GM23338 (cell line): ENCODE measurements around the gene SV2C. TPM values are rescaled to one million over a fixed set of nuclear protein-coding genes. Genes with fewer than 3 reads are reported as not detected.

Source experiments
- ATAC-seq: fragments of 200-7000 bp; cut with Tn5 transposase; 3 replicates; pipeline ENCODE4 v1.9.1; 2020
- DNase-seq: peaks from one replicate; pipeline ENCODE4 v3.0.0-alpha.2; 2015; ENCODE audit warnings: low spot score
- H2AFZ ChIP-seq: fragments of 200-600 bp; sonication (generic); 2 replicates; pipeline ENCODE4 v1.8.0; 2016; ENCODE audit warnings: antibody characterized with exemption, mild to moderate bottlenecking, moderate library complexity
- H3F3A ChIP-seq: fragments of 200-600 bp; sonication (generic); replicated peaks from 2 replicates; pipeline ENCODE4 v1.8.0; 2017; ENCODE audit warnings: antibody characterized with exemption, mixed run types, low read depth
- H3K27ac ChIP-seq: fragments of 200-600 bp; sonication (generic); 2 replicates; pipeline ENCODE4 v1.6.1; 2016; ENCODE audit warnings: low read depth
- H3K27me3 ChIP-seq: fragments of 200-600 bp; sonication (generic); 2 replicates; pipeline ENCODE4 v1.8.0; 2016; ENCODE audit warnings: mild to moderate bottlenecking, mixed run types, moderate library complexity; ENCODE audit not compliant: insufficient read depth
- H3K36me3 ChIP-seq: fragments of 200-600 bp; sonication (generic); 2 replicates; pipeline ENCODE4 v1.8.0; 2016; ENCODE audit warnings: mild to moderate bottlenecking; ENCODE audit not compliant: insufficient read depth
- H3K4me1 ChIP-seq: fragments of 200-600 bp; sonication (generic); 2 replicates; pipeline ENCODE4 v1.8.0; 2016; ENCODE audit warnings: mild to moderate bottlenecking, moderate library complexity; ENCODE audit not compliant: insufficient read depth
- H3K4me2 ChIP-seq: fragments of 200-600 bp; sonication (generic); 2 replicates; pipeline ENCODE4 v1.7.1; 2017; ENCODE audit warnings: mixed run types
- H3K4me3 ChIP-seq: fragments of 200-600 bp; sonication (generic); 2 replicates; pipeline ENCODE4 v1.6.1; 2016; ENCODE audit warnings: mixed run types
- H3K79me2 ChIP-seq: fragments of 200-600 bp; sonication (generic); replicated peaks from 2 replicates; pipeline ENCODE4 v1.8.0; 2017; ENCODE audit warnings: mild to moderate bottlenecking; ENCODE audit not compliant: insufficient read depth
- H3K9me2 ChIP-seq: fragments of 200-600 bp; sonication (generic); 2 replicates; pipeline ENCODE4 v1.8.0; 2017; ENCODE audit not compliant: insufficient read depth
- H4K20me1 ChIP-seq: fragments of 200-600 bp; sonication (generic); replicated peaks from 2 replicates; pipeline ENCODE4 v1.8.0; 2017; ENCODE audit warnings: mild to moderate bottlenecking; ENCODE audit not compliant: insufficient read depth
- H3K27ac Mint-ChIP-seq: 2 replicates; pipeline ENCODE4 v1.8.0; 2020; ENCODE audit warnings: inconsistent platforms, mild to moderate bottlenecking, moderate library complexity, mixed read lengths
- H3K27me3 Mint-ChIP-seq: 3 replicates; pipeline ENCODE4 v1.8.0; 2022; ENCODE audit warnings: low read depth, mild to moderate bottlenecking, moderate library complexity, mixed read lengths, inconsistent platforms; ENCODE audit not compliant: insufficient read depth, poor library complexity
- H3K36me3 Mint-ChIP-seq: 3 replicates; pipeline ENCODE4 v1.8.0; 2021; ENCODE audit warnings: low read depth, mild to moderate bottlenecking, inconsistent platforms, moderate library complexity, mixed read lengths
- H3K4me1 Mint-ChIP-seq: 3 replicates; pipeline ENCODE4 v1.8.0; 2020; ENCODE audit warnings: mild to moderate bottlenecking, inconsistent platforms, mixed read lengths
- H3K4me3 Mint-ChIP-seq: 3 replicates; pipeline ENCODE4 v1.8.0; 2021; ENCODE audit warnings: moderate library complexity, mild to moderate bottlenecking, inconsistent platforms, mixed read lengths
- H3K9me3 Mint-ChIP-seq: 3 replicates; pipeline ENCODE4 v1.8.0; 2020; ENCODE audit warnings: moderate library complexity, mild to moderate bottlenecking, inconsistent platforms, mixed read lengths
- CREB1 ChIP-seq: fragments of 250-450 bp; sonication (Bioruptor Pico); IDR thresholded peaks from 2 replicates; pipeline ENCODE4 v1.5.0; 2020; ENCODE audit warnings: low read depth, mild to moderate bottlenecking, moderate library complexity
- EZH2 ChIP-seq: fragments of 200-600 bp; sonication (generic); IDR thresholded peaks from one replicate; pipeline ENCODE4 v1.8.0; 2017; ENCODE audit warnings: antibody characterized with exemption, mild to moderate bottlenecking, low read depth; ENCODE audit not compliant: unreplicated experiment
- EZH2phosphoT487 ChIP-seq: fragments of 200-600 bp; sonication (generic); IDR thresholded peaks from one replicate; pipeline ENCODE4 v1.8.1; 2018; ENCODE audit warnings: antibody characterized with exemption; ENCODE audit not compliant: unreplicated experiment
- JUNB ChIP-seq: IDR thresholded peaks from one replicate; pipeline ENCODE4 v1.6.1; 2016; ENCODE audit warnings: antibody characterized with exemption; ENCODE audit not compliant: unreplicated experiment
- NANOG ChIP-seq: IDR thresholded peaks from 2 replicates; pipeline ENCODE4 v1.6.1; 2016; ENCODE audit warnings: antibody characterized with exemption, borderline replicate concordance
- POLR2AphosphoS5 ChIP-seq: IDR thresholded peaks from 2 replicates; pipeline ENCODE4 v1.6.1; 2016; ENCODE audit warnings: antibody characterized with exemption, low read depth
- polyA plus RNA-seq: library from polyadenylated mRNA; unstranded; fragments of >200 nt; fragmentation: Nextera tagmentation; extraction: Ambion mirVana; gene quantifications from 2 replicates; pipeline ENCODE4 v1.2.1, GENCODE V29; 2016
- total RNA-seq: library from RNA; depleted of rRNA; stranded (reverse); fragments of >200 nt; shearing (Covaris generic); gene quantifications from 2 replicates; pipeline ENCODE4 v1.2.3, GENCODE V29; 2014
- TF ChIP-seq, protein P1 (sequence below): IDR thresholded peaks from one replicate; pipeline ENCODE4 v1.6.1; 2018; ENCODE audit warnings: antibody characterized with exemption; ENCODE audit not compliant: unreplicated experiment
- TF ChIP-seq, protein P2 (sequence below), 2 experiments: fragments of 200-600 bp in 1 of 2; sonication (generic) in 1 of 2; conservative IDR thresholded peaks; 2 replicates each; pipeline versions ENCODE4 v1.5.1 to v1.6.1; 2016 to 2017; ENCODE audit warnings: antibody characterized with exemption in 2 of 2, low read depth in 2 of 2, mild to moderate bottlenecking in 2 of 2, moderate library complexity in 1 of 2
- TF ChIP-seq, protein P3 (sequence below): fragments of 250-450 bp; sonication (Bioruptor Pico); IDR thresholded peaks from 2 replicates; pipeline ENCODE4 v1.5.0; 2020; ENCODE audit warnings: mild to moderate bottlenecking, moderate library complexity

The SV2C gene
- total and polyA plus RNA-seq, 2 experiments from 2014 or later = 0.05 to 0.07 TPM

DNA sequence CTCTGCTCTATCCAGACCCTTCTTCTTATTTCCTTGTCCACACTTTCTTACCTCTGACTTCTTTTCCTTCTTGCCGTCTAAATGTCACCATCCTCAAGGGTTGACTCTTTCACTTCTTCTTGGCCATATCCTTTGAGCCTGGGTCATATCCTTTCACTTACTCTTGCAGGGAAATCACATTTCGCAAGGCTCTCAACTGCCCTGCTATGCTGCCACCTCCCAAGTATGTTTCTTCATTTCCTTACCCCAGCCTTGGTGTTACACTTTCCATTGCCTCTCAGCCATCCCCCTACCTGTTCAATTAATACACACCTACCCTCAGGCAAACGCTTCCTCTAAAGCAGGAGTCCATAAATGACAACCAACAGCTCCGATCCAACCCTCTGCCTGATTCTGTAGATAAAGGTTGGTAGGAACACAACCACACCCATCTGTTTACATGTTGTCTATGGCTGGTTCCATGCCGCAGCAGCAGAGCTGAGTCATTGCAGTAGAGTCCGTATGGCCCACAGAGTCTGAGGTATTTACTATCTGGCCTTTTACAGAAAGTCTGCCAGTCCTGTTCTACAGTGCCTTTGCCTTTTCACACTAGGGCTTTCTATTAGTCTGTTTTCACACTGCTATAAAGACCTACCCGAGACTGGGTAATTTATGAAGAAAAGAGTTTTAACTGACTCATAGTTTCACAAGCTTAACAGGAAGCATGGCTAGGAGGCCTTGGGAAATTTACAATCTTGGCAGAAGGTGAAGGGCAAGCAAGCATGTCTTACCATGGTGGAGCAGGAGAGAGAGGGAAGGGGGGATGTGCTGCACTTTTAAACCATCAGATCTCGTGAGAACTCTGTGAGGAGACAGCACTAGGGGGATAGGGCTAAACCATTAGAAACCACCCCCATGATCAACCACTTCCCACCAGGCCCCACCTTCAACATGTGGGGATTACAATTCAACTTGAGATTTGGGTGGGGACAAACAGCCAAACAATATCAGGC is 97.9 kb downstream of the SV2C start:
- Histone ChIP-seq H3K36me3 (no peaks in the 10 kb centered on the region), H3K4me3 (no peak overlapping the region), H3K79me2 (no peaks in the 10 kb centered on the region), H4K20me1 (no peaks in the 10 kb centered on the region), H3K27me3 (no peaks in the 10 kb centered on the region), H2AFZ (peak overlapping the region; percentile 59; the same call in 1 of the 2 replicates), H3K4me1 (no peaks in the 10 kb centered on the region), H3K27ac (no peak overlapping the region), H3K4me2 (no peak overlapping the region), H3F3A (no peaks in the 10 kb centered on the region), H3K9me2 (peaks cover 6% of the 10 kb centered on the region; the same call in 1 of the 2 replicates)
- H3K4me1 Mint-ChIP-seq = peaks cover 4% of the 10 kb centered on the region
- H3K27me3 Mint-ChIP-seq = no peaks in the 10 kb centered on the region
- no peak for ATAC-seq
- H3K27ac Mint-ChIP-seq = no peak overlapping the region
- no peak for DNase-seq
- peaks cover 15% of the 10 kb centered on the region for H3K9me3 Mint-ChIP-seq
- H3K4me3 Mint-ChIP-seq = no peak overlapping the region
- H3K36me3 Mint-ChIP-seq = peaks cover 4% of the 10 kb centered on the region; the same call in 2 of the 3 replicates
- TF ChIP-seq EZH2phosphoT487 (no peak), POLR2AphosphoS5 (no peak), CREB1 (CRISPR knock-in tag) (no peak), NANOG (no peak), JUNB (no peak), EZH2 (no peak)
- TF ChIP-seq, protein P1, sequence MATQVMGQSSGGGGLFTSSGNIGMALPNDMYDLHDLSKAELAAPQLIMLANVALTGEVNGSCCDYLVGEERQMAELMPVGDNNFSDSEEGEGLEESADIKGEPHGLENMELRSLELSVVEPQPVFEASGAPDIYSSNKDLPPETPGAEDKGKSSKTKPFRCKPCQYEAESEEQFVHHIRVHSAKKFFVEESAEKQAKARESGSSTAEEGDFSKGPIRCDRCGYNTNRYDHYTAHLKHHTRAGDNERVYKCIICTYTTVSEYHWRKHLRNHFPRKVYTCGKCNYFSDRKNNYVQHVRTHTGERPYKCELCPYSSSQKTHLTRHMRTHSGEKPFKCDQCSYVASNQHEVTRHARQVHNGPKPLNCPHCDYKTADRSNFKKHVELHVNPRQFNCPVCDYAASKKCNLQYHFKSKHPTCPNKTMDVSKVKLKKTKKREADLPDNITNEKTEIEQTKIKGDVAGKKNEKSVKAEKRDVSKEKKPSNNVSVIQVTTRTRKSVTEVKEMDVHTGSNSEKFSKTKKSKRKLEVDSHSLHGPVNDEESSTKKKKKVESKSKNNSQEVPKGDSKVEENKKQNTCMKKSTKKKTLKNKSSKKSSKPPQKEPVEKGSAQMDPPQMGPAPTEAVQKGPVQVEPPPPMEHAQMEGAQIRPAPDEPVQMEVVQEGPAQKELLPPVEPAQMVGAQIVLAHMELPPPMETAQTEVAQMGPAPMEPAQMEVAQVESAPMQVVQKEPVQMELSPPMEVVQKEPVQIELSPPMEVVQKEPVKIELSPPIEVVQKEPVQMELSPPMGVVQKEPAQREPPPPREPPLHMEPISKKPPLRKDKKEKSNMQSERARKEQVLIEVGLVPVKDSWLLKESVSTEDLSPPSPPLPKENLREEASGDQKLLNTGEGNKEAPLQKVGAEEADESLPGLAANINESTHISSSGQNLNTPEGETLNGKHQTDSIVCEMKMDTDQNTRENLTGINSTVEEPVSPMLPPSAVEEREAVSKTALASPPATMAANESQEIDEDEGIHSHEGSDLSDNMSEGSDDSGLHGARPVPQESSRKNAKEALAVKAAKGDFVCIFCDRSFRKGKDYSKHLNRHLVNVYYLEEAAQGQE = no peak
- TF ChIP-seq, protein P2, sequence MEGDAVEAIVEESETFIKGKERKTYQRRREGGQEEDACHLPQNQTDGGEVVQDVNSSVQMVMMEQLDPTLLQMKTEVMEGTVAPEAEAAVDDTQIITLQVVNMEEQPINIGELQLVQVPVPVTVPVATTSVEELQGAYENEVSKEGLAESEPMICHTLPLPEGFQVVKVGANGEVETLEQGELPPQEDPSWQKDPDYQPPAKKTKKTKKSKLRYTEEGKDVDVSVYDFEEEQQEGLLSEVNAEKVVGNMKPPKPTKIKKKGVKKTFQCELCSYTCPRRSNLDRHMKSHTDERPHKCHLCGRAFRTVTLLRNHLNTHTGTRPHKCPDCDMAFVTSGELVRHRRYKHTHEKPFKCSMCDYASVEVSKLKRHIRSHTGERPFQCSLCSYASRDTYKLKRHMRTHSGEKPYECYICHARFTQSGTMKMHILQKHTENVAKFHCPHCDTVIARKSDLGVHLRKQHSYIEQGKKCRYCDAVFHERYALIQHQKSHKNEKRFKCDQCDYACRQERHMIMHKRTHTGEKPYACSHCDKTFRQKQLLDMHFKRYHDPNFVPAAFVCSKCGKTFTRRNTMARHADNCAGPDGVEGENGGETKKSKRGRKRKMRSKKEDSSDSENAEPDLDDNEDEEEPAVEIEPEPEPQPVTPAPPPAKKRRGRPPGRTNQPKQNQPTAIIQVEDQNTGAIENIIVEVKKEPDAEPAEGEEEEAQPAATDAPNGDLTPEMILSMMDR (conservative IDR thresholded peaks at IDR 0.05; ENCODE audit: low read depth in 2 of 2) = no peak
- TF ChIP-seq, protein P3, sequence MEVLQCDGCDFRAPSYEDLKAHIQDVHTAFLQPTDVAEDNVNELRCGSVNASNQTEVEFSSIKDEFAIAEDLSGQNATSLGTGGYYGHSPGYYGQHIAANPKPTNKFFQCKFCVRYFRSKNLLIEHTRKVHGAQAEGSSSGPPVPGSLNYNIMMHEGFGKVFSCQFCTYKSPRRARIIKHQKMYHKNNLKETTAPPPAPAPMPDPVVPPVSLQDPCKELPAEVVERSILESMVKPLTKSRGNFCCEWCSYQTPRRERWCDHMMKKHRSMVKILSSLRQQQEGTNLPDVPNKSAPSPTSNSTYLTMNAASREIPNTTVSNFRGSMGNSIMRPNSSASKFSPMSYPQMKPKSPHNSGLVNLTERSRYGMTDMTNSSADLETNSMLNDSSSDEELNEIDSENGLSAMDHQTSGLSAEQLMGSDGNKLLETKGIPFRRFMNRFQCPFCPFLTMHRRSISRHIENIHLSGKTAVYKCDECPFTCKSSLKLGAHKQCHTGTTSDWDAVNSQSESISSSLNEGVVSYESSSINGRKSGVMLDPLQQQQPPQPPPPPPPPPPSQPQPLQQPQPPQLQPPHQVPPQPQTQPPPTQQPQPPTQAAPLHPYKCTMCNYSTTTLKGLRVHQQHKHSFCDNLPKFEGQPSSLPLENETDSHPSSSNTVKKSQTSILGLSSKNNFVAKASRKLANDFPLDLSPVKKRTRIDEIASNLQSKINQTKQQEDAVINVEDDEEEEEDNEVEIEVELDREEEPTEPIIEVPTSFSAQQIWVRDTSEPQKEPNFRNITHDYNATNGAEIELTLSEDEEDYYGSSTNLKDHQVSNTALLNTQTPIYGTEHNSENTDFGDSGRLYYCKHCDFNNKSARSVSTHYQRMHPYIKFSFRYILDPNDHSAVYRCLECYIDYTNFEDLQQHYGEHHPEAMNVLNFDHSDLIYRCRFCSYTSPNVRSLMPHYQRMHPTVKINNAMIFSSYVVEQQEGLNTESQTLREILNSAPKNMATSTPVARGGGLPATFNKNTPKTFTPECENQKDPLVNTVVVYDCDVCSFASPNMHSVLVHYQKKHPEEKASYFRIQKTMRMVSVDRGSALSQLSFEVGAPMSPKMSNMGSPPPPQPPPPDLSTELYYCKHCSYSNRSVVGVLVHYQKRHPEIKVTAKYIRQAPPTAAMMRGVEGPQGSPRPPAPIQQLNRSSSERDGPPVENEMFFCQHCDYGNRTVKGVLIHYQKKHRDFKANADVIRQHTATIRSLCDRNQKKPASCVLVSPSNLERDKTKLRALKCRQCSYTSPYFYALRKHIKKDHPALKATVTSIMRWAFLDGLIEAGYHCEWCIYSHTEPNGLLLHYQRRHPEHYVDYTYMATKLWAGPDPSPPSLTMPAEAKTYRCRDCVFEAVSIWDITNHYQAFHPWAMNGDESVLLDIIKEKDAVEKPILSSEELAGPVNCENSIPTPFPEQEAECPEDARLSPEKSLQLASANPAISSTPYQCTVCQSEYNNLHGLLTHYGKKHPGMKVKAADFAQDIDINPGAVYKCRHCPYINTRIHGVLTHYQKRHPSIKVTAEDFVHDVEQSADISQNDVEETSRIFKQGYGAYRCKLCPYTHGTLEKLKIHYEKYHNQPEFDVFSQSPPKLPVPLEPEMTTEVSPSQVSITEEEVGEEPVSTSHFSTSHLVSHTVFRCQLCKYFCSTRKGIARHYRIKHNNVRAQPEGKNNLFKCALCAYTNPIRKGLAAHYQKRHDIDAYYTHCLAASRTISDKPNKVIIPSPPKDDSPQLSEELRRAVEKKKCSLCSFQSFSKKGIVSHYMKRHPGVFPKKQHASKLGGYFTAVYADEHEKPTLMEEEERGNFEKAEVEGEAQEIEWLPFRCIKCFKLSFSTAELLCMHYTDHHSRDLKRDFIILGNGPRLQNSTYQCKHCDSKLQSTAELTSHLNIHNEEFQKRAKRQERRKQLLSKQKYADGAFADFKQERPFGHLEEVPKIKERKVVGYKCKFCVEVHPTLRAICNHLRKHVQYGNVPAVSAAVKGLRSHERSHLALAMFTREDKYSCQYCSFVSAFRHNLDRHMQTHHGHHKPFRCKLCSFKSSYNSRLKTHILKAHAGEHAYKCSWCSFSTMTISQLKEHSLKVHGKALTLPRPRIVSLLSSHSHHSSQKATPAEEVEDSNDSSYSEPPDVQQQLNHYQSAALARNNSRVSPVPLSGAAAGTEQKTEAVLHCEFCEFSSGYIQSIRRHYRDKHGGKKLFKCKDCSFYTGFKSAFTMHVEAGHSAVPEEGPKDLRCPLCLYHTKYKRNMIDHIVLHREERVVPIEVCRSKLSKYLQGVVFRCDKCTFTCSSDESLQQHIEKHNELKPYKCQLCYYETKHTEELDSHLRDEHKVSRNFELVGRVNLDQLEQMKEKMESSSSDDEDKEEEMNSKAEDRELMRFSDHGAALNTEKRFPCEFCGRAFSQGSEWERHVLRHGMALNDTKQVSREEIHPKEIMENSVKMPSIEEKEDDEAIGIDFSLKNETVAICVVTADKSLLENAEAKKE (CRISPR knock-in tag) = no peak
